ENCODE data around the gene INPP5K. TPM values are rescaled to one million over a fixed set of nuclear protein-coding genes. Genes with fewer than 3 reads are reported as not detected.
"Not testable (repeated sequence)": the region's sequence is repeated elsewhere in the genome, so short reads cannot be mapped to it uniquely, and the experiment has no call there.

INPP5K gene
- total RNA-seq, 5 donors from 2014 or later (not counting 1 experiment from before 2014, with no cell fraction given): 91.1 to 184 (median 97.0) TPM

GRCh38 chr17:1455797-1456599 lies 60.4 kb downstream of the INPP5K start, which contains the start of gene CRK:
CRK (minus strand) TSS chr17:1456232; CDS start chr17:1456117, 115 bp downstream.
- Histone ChIP-seq H3K27me3 (replicated peaks in 1 of 2; ENCODE audit: control insufficient read depth in 2 of 2, extremely low read depth in 1 of 2, insufficient read depth in 2 of 2, low read length in 1 of 2) (peaks cover 0 to 16% of the 10 kb centered on the region in 2 experiments), H3K9me3 (no peaks in the 10 kb centered on the region), H3K36me3 (ENCODE audit: control insufficient read depth in 2 of 2, extremely low read depth in 1 of 2, insufficient read depth in 1 of 2, low read length in 1 of 2) (peaks cover 0 to 2% of the 10 kb centered on the region in 2 donors), H3K4me1 (ENCODE audit: control insufficient read depth in 1 of 2, extremely low read depth in 1 of 2, insufficient read depth in 2 of 2, low read length in 2 of 2) (peaks cover 6 to 54% of the 10 kb centered on the region in 2 experiments), H3K4me3 (ENCODE audit: control insufficient read depth in 1 of 2, extremely low read depth in 1 of 2, low read length in 1 of 2) (peak within 1 kb of the TSS; percentile 80 to 86), H3K27ac (ENCODE audit: low read length) (peak within 1 kb of the TSS; percentile 78)
- Mint-ChIP-seq H3K36me3 (peaks cover 5% of the 10 kb centered on the region), H3K27me3 (no peaks in the 10 kb centered on the region), H3K9me3 (no peaks in the 10 kb centered on the region), H3K27ac (peak within 1 kb of the TSS; percentile 79 to 94), H3K4me1 (peaks cover 49 to 51% (median 51%) of the 10 kb centered on the region in 3 donors), H3K4me3 (peak within 1 kb of the TSS; percentile 86 to 89 (median 87))
- ATAC-seq (replicated peaks in 1 of 4): peak; percentile 92 to 98 (median 96)
- WGBS (ENCODE audit: insufficient coverage): 0% methylated on average over 87 of the region's 93 CpGs
- POLR2A ChIA-PET: interaction anchor here in 1 of 2 donors (0.6 kb wide), 2 partner anchors 56 to 95 kb away, joined by 3 to 10 read pairs; no protein-coding TSS in a partner anchor
- CTCF ChIA-PET: interaction anchor here in 1 of 2 donors (1.2 kb wide), 1 partner anchor 94 kb away, joined by 3 read pairs; no protein-coding TSS in a partner anchor
- DNase-seq: peak; percentile 93 to 100 (median 97)

- peak overlapping the region; percentile 80 to 86 for H3K4me3 ChIP-seq (ENCODE audit: control insufficient read depth in 1 of 2, extremely low read depth in 1 of 2, low read length in 1 of 2)
- Mint-ChIP-seq H3K36me3 (peaks cover 5% of the 10 kb centered on the region), H3K4me1 (peaks cover 49 to 53% (median 49%) of the 10 kb centered on the region in 3 donors), H3K9me3 (no peaks in the 10 kb centered on the region), H3K27me3 (no peaks in the 10 kb centered on the region), H3K27ac (peak overlapping the region; percentile 75 to 79), H3K4me3 (peak overlapping the region; percentile 86 to 89 (median 87))
- ATAC-seq (replicated peaks in 1 of 4) (peak; percentile 1 to 11 (median 6)), DNase-seq (peak in 19 of 35 experiments; percentile 5 to 52 (median 16))
- ChIA-PET POLR2A (interaction anchor here in 1 of 2 donors (0.6 kb wide), 2 partner anchors 56 to 94 kb away, joined by 3 to 10 read pairs; no protein-coding TSS in a partner anchor), CTCF (interaction anchor here in 1 of 2 donors (1.2 kb wide), 1 partner anchor 93 kb away, joined by 3 read pairs; no protein-coding TSS in a partner anchor)
- peaks cover 0 to 15% of the 10 kb centered on the region in 2 experiments for H3K27me3 ChIP-seq (replicated peaks in 1 of 2; ENCODE audit: control insufficient read depth in 2 of 2, extremely low read depth in 1 of 2, insufficient read depth in 2 of 2, low read length in 1 of 2)
- 0% methylated on average over 28 of the region's 31 CpGs for WGBS (ENCODE audit: insufficient coverage)
- H3K9me3 ChIP-seq: no peaks in the 10 kb centered on the region
- H3K27ac ChIP-seq (ENCODE audit: low read length): peak overlapping the region; percentile 78
- H3K36me3 ChIP-seq (ENCODE audit: control insufficient read depth in 2 of 2, extremely low read depth in 1 of 2, insufficient read depth in 1 of 2, low read length in 1 of 2): peaks cover 0 to 2% of the 10 kb centered on the region in 2 donors
- H3K4me1 ChIP-seq (ENCODE audit: control insufficient read depth in 1 of 2, extremely low read depth in 1 of 2, insufficient read depth in 2 of 2, low read length in 2 of 2): peaks cover 6 to 49% of the 10 kb centered on the region in 2 experiments
These were observed 61.1 kb downstream of the INPP5K start for GRCh38 chr17:1455291-1455796.

- ATAC-seq (replicated peaks in 1 of 4) (no peak), DNase-seq (no peak)
- H3K9me3 ChIP-seq: no peaks in the 10 kb centered on the region
- H3K27me3 ChIP-seq (replicated peaks in 1 of 2; ENCODE audit: control insufficient read depth in 2 of 2, extremely low read depth in 1 of 2, insufficient read depth in 2 of 2, low read length in 1 of 2): peaks cover 0 to 12% of the 10 kb centered on the region in 2 experiments
- H3K4me3 ChIP-seq (ENCODE audit: control insufficient read depth in 1 of 2, extremely low read depth in 1 of 2, low read length in 1 of 2): peak overlapping the region in 1 of 2 donors; percentile 80
- H3K27me3 Mint-ChIP-seq: no peaks in the 10 kb centered on the region
- H3K4me1 Mint-ChIP-seq: peaks cover 46 to 49% (median 46%) of the 10 kb centered on the region in 3 donors
- peak overlapping the region; percentile 86 to 89 (median 87) for H3K4me3 Mint-ChIP-seq
- H3K9me3 Mint-ChIP-seq: no peaks in the 10 kb centered on the region
- H3K27ac ChIP-seq (ENCODE audit: low read length): no peak overlapping the region
- WGBS (ENCODE audit: insufficient coverage): 93% methylated on average over 7 of the region's 9 CpGs
- H3K27ac Mint-ChIP-seq: peak overlapping the region; percentile 56 to 60
- CTCF ChIA-PET: interaction anchor here in 1 of 2 donors (1.2 kb wide), 1 partner anchor 79 kb away, joined by 3 read pairs; no protein-coding TSS in a partner anchor
- peaks cover 6 to 49% of the 10 kb centered on the region in 2 experiments for H3K4me1 ChIP-seq (ENCODE audit: control insufficient read depth in 1 of 2, extremely low read depth in 1 of 2, insufficient read depth in 2 of 2, low read length in 2 of 2)
- peaks cover 5% of the 10 kb centered on the region for H3K36me3 Mint-ChIP-seq
- POLR2A ChIA-PET: no interaction called here
- H3K36me3 ChIP-seq (ENCODE audit: control insufficient read depth in 2 of 2, extremely low read depth in 1 of 2, insufficient read depth in 1 of 2, low read length in 1 of 2): peaks cover 0 to 2% of the 10 kb centered on the region in 2 donors
These were observed 61.9 kb downstream of the INPP5K start for GRCh38 chr17:1454541-1454940.

- H3K36me3 ChIP-seq (ENCODE audit: control insufficient read depth in 2 of 2, extremely low read depth in 1 of 2, insufficient read depth in 1 of 2, low read length in 1 of 2); H3K36me3 Mint-ChIP-seq; H3K27ac ChIP-seq (ENCODE audit: low read length); H3K27me3 Mint-ChIP-seq; DNase-seq; H3K9me3 ChIP-seq; H3K27me3 ChIP-seq (replicated peaks in 1 of 2; ENCODE audit: control insufficient read depth in 2 of 2, extremely low read depth in 1 of 2, insufficient read depth in 2 of 2, low read length in 1 of 2); H3K9me3 Mint-ChIP-seq; H3K27ac Mint-ChIP-seq; H3K4me3 ChIP-seq (ENCODE audit: control insufficient read depth in 1 of 2, extremely low read depth in 1 of 2, low read length in 1 of 2); ATAC-seq (replicated peaks in 1 of 4): not testable (repeated sequence)
- Mint-ChIP-seq H3K4me3 (peak overlapping the region in 2 of 3 donors; percentile 68 to 86), H3K4me1 (peaks cover 54 to 57% (median 55%) of the 10 kb centered on the region in 3 donors)
- CTCF ChIA-PET: interaction anchor here in 1 of 2 donors (1.2 kb wide), 1 partner anchor 79 kb away, joined by 3 read pairs; no protein-coding TSS in a partner anchor
- POLR2A ChIA-PET: interaction anchor here in 1 of 2 donors (0.9 kb wide), 1 partner anchor 98 kb away, joined by 3 read pairs; no protein-coding TSS in a partner anchor
- peaks cover 8 to 56% of the 10 kb centered on the region in 2 experiments for H3K4me1 ChIP-seq (ENCODE audit: control insufficient read depth in 1 of 2, extremely low read depth in 1 of 2, insufficient read depth in 2 of 2, low read length in 2 of 2)
- WGBS (ENCODE audit: insufficient coverage): 91% methylated on average over 6 of the region's 11 CpGs
These were observed 62.7 kb downstream of the INPP5K start for GRCh38 chr17:1453694-1454093.

- H3K4me3 ChIP-seq (ENCODE audit: control insufficient read depth in 1 of 2, extremely low read depth in 1 of 2, low read length in 1 of 2): no peak overlapping the region
- WGBS (ENCODE audit: insufficient coverage): no CpG with 5 or more reads among the region's 5 CpGs
- DNase-seq (no peak), ATAC-seq (replicated peaks in 1 of 4) (no peak)
- H3K27ac ChIP-seq (ENCODE audit: low read length): no peak overlapping the region
- no peaks in the 10 kb centered on the region for H3K9me3 Mint-ChIP-seq
- ChIA-PET POLR2A (interaction anchor here in 1 of 2 donors (0.9 kb wide), 1 partner anchor 99 kb away, joined by 3 read pairs; no protein-coding TSS in a partner anchor), CTCF (interaction anchor here in 1 of 2 donors (0.7 kb wide), 1 partner anchor 91 kb away, joined by 3 read pairs; no protein-coding TSS in a partner anchor)
- peaks cover 0 to 5% of the 10 kb centered on the region in 2 experiments for H3K27me3 ChIP-seq (replicated peaks in 1 of 2; ENCODE audit: control insufficient read depth in 2 of 2, extremely low read depth in 1 of 2, insufficient read depth in 2 of 2, low read length in 1 of 2)
- peak overlapping the region in 1 of 3 donors; percentile 86 for H3K4me3 Mint-ChIP-seq
- peaks cover 5% of the 10 kb centered on the region for H3K36me3 Mint-ChIP-seq
- H3K4me1 Mint-ChIP-seq: peaks cover 56 to 61% (median 60%) of the 10 kb centered on the region in 3 donors
- H3K9me3 ChIP-seq: no peaks in the 10 kb centered on the region
- no peak overlapping the region for H3K27ac Mint-ChIP-seq
- H3K4me1 ChIP-seq (ENCODE audit: control insufficient read depth in 1 of 2, extremely low read depth in 1 of 2, insufficient read depth in 2 of 2, low read length in 2 of 2): peaks cover 9 to 62% of the 10 kb centered on the region in 2 experiments
- H3K27me3 Mint-ChIP-seq: no peaks in the 10 kb centered on the region
- peaks cover 0 to 8% of the 10 kb centered on the region in 2 donors for H3K36me3 ChIP-seq (ENCODE audit: control insufficient read depth in 2 of 2, extremely low read depth in 1 of 2, insufficient read depth in 1 of 2, low read length in 1 of 2)
These were observed 63.6 kb downstream of the INPP5K start for GRCh38 chr17:1452836-1453235.

GRCh38 chr17:1450261-1450660 lies 66.2 kb downstream of the INPP5K start:
- ATAC-seq (replicated peaks in 1 of 4); H3K27me3 Mint-ChIP-seq; DNase-seq; H3K4me3 ChIP-seq (ENCODE audit: control insufficient read depth in 1 of 2, extremely low read depth in 1 of 2, low read length in 1 of 2); H3K4me3 Mint-ChIP-seq; H3K27ac ChIP-seq (ENCODE audit: low read length); H3K27me3 ChIP-seq (replicated peaks in 1 of 2; ENCODE audit: control insufficient read depth in 2 of 2, extremely low read depth in 1 of 2, insufficient read depth in 2 of 2, low read length in 1 of 2); H3K36me3 Mint-ChIP-seq; CTCF ChIA-PET; H3K9me3 ChIP-seq; H3K27ac Mint-ChIP-seq; H3K9me3 Mint-ChIP-seq: not testable (repeated sequence)
- H3K4me1 ChIP-seq (ENCODE audit: control insufficient read depth in 1 of 2, extremely low read depth in 1 of 2, insufficient read depth in 2 of 2, low read length in 2 of 2): peaks cover 13 to 65% of the 10 kb centered on the region in 2 experiments
- H3K36me3 ChIP-seq (ENCODE audit: control insufficient read depth in 2 of 2, extremely low read depth in 1 of 2, insufficient read depth in 1 of 2, low read length in 1 of 2): peaks cover 0 to 12% of the 10 kb centered on the region in 2 donors
- 90% methylated on average over 4 of the region's 21 CpGs for WGBS (ENCODE audit: insufficient coverage)
- POLR2A ChIA-PET: interaction anchor here in 1 of 2 donors (0.6 kb wide), 1 partner anchor 68 kb away, joined by 4 read pairs; no protein-coding TSS in a partner anchor
- H3K4me1 Mint-ChIP-seq: peaks cover 58 to 76% (median 75%) of the 10 kb centered on the region in 3 donors
